HG02973 (cell line): ENCODE data around the gene AHCTF1.

Source experiments
- ATAC-seq: cut with Tn5 transposase; IDR thresholded peaks from one replicate; pipeline ENCODE4 v1.9.1; 2021; ENCODE audit warnings: moderate library complexity; ENCODE audit not compliant: unreplicated experiment

The AHCTF1 gene, protein sequence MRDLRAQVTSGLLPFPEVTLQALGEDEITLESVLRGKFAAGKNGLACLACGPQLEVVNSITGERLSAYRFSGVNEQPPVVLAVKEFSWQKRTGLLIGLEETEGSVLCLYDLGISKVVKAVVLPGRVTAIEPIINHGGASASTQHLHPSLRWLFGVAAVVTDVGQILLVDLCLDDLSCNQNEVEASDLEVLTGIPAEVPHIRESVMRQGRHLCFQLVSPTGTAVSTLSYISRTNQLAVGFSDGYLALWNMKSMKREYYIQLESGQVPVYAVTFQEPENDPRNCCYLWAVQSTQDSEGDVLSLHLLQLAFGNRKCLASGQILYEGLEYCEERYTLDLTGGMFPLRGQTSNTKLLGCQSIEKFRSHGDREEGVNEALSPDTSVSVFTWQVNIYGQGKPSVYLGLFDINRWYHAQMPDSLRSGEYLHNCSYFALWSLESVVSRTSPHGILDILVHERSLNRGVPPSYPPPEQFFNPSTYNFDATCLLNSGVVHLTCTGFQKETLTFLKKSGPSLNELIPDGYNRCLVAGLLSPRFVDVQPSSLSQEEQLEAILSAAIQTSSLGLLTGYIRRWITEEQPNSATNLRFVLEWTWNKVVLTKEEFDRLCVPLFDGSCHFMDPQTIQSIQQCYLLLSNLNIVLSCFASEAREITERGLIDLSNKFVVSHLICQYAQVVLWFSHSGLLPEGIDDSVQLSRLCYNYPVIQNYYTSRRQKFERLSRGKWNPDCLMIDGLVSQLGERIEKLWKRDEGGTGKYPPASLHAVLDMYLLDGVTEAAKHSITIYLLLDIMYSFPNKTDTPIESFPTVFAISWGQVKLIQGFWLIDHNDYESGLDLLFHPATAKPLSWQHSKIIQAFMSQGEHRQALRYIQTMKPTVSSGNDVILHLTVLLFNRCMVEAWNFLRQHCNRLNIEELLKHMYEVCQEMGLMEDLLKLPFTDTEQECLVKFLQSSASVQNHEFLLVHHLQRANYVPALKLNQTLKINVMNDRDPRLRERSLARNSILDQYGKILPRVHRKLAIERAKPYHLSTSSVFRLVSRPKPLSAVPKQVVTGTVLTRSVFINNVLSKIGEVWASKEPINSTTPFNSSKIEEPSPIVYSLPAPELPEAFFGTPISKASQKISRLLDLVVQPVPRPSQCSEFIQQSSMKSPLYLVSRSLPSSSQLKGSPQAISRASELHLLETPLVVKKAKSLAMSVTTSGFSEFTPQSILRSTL (N-terminal part only)

DNA sequence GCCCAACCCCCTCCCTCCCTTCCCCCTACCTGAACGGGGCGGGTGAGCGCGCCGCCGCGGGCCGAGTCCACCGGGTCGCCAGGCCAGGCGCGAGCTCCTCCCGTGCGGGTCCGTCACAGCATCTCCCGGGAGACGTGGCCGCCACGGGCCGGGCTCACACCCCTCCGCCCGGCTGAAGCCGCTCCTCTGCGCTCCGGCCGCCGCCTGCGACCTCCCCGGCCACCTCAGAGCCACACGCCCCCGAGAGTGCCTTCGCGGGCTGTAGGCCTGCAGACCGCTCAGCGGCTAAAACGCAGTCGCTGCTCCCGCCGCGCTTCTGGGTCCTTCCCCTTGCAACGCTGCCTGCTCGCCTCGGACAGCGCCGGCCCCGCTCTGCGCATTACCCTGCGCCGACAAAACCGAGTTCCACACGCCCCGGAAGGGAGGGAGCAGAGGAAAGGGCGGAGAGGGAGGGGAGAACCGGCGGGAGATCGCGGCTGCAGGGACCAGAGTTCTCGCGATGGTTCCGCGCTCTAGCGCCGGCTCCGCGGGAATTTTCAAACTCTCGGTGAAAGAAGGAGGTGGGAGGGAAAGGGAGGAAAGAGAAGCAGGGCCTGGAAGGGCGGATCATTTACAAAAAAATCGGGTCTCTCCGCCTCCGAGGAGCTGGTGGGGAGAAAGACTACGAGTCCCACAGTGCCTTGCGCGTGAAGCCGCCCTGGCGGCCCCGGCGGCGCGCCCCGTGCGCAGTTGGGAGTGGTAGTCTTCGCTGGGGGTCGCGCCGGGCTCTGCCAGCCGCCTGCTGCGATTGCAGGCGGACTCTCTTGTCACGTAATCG lies at the start of gene AHCTF1:
TSS of gene AHCTF1 (minus strand) at position 400 of the 817 bp plus-strand sequence. CDS start 13,578 bp downstream, outside the sequence.
- peak; percentile 87 for ATAC-seq

DNA sequence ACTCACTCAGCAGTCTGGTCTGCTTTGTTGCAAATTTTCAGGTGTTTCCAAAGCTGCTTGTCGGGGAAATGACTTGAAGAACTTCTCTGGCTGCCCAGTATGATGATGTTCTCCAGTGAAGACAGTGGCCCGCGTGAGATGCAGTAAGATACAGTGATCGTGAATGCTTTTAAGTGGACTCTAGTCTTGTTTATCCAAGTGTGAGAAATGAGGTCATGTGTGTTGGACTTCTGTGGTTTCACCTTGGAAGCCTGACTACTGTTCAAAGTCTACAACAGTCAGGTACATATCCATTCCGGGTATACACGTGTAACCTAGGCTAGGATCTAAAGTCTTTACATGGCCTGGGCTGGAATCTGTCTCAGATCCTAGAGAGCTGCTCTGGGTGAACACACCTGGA lies 47.0 kb upstream of the AHCTF1 start:
- no peak for ATAC-seq

DNA sequence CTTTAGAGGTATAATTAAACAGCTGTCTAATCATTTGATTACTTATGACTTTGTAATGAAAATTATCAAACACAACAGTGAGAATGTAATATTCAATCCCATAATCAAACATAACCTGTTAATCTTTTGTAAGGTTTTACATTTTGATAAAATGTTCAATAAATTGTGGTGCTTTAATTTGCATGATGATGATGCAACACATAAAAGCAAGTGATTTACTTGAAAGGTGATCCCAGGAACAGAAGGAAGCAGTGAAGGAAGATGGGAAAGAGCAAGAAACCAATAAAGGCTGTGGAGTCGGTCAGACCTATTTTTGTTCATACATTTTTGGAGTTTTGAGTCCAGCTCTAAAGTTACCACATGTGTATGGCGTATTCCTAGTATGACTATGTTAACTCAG lies 46.5 kb upstream of the AHCTF1 start:
- no peak for ATAC-seq

DNA sequence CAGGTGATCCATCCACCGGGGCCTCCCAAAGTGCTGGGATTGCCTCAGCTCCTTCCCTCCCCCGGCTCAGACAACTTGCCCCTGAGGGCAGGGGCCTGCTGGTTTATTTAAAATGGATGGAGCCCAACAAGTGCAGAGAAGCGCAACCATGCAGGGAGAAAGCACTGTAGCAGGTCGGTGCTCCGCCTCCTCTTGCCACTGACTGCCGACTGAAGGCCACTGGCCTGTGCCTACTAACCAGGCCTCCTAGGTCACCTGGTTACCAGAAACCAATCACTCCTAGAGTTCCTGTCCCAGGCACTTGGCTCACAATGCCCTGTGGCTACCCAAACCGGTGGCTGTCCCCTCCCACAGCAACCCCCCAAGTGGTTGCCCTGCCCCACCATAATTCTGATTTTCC lies 40.2 kb upstream of the AHCTF1 start:
- ATAC-seq: no peak

DNA sequence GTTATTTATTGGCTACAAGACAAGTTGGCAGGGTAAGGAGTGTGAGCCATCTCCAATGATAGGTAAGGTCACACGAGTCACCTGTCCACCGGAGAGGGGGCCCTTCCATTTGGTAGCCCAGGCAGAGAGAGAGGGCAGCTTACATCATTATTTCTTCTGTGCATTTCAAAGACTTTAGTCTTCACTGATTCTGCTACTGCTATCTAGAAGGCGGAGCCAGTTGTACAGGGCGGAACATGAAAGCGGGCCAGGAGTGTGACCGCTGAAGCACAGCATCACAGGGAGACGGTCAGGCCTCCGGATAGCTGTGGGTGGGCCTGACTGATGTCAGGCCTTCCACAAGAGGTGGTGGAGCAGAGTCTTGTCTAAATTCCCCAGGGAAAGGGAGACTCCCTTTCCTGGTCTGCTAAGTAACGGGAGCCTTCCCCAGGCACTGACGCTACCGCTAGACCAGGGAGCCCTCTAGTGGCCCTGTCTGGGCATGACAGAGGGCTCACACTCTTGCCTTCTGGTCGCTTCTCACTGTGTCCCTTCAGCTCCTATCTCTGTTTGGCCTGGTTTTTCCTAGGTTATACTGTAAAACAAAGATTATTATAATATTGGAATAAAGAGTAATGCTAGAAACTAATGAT lies 39.5 kb upstream of the AHCTF1 start:
- no peak for ATAC-seq

DNA sequence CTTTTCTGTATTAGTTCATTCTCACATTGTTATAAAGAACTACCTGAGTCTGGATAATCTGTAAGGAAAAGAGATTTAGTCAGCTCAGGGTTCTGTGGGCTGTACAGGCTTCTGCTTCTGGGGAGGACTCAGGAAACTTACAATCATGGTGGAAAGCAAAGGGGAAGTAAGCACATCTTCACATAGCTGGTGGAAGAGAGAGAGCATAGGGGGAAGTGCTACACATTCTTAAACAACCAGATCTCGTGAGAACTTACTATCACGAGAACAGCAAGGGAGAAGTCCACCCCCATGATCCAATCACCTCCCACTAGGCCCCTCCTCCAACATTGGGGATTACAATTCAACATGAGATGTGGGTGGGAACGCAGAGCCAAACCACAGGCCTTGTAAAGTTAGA lies 37.9 kb upstream of the AHCTF1 start:
- ATAC-seq: no peak

DNA sequence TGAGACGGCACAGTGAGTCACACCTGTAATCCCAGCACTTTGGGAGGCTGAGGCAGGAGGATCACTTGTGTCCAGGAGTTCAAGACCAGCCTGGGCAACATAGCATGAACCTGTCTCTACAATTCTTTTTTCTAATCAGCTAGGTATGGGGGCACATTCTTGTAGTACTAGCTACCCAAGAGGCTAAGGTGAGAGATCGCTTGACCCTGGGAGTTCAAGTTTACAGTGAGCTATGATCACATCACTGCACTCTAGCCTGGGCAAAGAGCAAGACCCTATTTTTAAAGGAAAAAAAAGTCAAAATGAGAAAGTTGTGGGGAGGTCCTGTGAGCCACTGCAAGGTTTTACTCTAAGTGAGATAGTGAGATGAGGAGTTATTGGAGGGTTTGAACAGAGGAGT lies 34.8 kb upstream of the AHCTF1 start:
- no peak for ATAC-seq

DNA sequence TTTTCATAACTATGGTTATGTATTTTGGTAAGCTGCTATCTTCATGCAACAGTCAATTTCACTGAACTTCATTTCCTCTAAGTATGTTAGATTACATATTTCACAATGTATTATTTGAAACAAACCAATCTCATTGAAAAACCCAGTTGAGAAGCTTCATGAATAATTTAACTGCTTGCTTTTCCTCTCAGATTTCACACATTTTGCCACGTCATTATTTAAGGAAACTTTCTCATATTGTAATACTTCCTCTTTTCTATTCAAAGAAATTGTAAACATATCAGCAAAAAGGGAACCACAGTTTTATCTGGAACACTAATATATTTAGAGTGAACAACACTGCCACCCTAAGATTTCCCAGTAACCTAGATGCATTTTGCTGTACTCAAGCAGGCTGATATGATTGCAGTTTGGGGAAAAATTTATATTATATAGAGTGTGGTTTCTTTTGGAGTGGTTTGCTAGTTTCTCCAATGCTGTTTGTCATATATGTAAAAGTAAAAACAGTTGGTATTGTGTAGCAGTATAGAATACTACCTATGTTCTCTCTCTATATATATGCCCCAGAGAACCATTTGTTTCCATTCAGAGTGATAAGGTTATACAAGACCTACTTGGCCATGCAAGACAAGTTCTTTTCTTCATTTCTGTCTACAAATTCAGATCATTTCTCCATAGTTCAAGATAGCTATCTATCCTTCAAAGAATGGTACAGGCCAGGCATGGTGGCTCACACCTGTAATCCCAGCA lies 28.4 kb upstream of the AHCTF1 start:
- ATAC-seq: peak; percentile 61

DNA sequence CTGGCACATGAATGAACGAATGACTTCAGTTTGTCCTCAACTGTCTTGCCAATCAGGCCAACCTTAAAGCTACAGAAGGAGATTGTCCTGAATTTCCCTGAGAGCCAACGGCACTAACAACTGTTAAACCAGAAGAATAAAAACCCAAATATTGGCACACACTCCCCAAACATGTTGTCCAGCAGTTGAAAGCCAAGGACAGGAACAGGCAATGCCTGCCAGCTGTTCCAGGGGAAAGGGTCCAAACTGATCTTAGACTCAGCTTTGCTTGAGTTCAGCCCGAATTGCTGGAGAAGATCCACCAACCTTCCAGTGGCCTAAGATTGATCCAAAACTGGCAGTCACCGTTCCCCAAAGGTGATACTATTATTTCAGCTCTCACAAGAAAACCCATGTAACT lies 22.4 kb upstream of the AHCTF1 start:
- no peak for ATAC-seq

DNA sequence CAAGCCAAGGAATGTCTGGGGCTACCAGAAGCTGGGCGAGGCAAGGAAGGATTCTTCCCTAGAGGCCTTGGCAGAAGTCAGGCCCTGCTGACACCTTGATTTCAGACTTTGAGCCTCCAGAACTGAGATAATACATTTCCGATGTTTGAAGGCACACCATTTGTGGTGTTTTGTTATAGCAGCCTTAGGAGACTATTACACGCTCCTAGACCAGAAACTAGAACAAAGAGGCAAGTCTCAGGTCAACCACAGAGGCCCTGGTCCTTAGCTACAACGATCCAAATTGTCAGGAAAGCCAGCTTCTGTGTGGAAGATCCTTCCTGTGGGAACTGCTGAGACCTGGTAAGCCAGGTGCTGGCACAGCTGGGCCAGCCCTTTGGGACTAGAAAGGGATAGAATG lies 19.7 kb upstream of the AHCTF1 start:
- no peak for ATAC-seq

DNA sequence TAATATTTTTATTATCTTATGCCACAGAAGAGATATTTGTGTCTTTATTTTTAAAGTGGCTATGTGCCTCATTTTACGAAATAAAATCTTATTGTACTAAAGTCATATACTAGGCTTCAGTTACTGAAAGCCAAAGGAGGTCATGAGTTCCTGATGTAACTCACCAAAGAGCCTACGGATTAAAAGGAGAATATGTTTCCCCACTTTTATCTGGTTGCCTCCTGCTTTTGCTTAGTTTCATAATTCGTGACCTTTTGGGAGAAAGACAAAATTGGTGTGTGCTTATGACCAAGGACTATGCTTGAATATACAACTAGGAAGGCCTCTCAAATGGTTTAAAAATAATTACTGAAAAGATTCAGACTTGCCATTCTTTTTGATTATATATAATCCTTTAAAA lies 18.2 kb upstream of the AHCTF1 start:
- ATAC-seq: no peak

DNA sequence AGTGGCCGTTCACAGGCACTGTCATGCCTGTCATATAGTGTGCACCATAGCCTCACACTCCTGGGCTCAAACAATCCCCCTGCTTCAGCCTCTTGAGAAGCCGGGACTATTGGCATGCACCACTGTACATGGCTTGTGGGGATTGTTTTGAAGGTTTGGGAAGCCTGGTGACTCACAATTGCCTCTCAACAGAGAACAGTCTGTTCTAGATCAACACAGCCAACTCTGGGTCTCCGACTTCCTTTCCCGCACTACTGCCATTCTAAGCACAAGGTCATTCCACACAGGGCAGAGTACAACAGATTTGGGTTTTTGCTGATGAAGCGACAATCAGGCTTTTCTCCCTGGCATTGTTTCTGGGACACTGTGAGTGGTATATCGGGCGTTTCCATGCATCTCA lies 15.5 kb upstream of the AHCTF1 start:
- no peak for ATAC-seq

DNA sequence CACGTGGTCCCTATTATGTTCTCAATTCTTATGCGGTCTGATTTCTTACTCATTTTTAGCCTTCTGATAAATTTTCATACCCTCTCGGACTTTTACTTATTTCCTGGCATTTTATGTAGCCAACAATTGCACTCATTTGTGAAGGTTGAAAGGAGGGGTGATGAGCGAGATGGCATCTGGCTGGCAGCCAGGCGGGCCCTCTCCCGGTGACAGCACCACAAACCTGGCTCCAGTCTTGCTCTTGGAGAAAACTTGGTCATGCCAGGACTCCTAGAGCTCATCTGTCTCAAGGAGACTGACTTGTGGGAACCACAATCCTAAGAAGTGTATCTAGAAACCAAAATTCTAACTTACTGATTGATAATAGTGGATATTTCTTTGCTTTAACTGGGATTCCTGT lies 14.6 kb upstream of the AHCTF1 start:
- no peak for ATAC-seq

DNA sequence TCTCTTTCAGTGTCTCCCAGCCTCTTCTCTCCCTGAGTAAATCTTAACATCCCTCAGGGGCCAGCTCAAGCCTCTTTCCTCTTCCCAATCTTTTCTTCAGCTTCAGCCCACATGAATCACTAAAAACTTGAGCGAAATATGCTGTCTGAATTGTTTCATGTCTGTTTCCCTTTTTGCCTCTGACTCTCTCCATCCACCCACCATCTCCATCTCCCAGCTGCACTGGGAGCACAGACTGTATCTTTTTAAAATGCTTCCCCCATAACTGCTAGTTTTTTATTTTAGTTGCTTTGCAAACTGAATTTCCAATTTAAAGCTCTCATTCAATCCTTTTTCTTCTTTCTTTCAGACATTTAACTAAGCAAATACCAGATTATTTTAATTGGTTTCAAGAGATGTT lies 3.0 kb upstream of the AHCTF1 start:
- ATAC-seq: no peak

DNA sequence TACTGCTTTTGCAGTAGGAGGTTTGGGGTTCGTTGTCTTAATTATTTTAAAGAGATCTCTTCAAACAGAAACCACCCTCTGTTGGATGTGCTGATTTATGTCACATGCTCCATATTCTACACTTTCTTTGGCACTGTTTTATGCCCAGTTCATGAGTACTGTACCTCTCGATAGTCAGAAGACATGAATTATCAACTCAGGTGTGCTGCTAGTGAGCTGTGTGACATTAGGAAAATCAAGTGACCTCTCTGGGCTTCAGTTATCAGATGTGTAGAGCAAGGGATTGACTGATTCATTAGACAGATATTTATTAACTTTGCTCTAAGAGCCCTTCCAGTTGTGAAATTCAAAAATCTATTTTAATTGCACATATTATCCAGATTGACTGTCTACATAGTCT lies 2.1 kb upstream of the AHCTF1 start:
- no peak for ATAC-seq

DNA sequence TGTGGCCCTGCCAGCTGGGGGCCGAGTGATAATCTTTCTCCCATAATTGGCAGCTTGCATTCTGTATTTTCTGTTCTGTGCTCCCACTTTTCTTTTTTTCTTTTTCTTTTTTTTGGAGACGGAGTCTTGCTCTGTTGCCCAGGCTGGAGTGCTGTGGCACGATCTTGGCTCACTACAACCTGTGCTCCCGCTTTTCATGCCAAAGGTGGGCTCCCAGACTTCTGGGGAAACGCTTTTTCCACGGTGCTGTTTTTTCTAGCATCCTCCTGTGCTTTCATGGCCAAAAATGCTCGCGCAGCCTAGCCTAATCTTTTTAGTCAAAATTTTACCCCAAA lies 585 bp upstream of the AHCTF1 start:
- ATAC-seq: no peak

DNA sequence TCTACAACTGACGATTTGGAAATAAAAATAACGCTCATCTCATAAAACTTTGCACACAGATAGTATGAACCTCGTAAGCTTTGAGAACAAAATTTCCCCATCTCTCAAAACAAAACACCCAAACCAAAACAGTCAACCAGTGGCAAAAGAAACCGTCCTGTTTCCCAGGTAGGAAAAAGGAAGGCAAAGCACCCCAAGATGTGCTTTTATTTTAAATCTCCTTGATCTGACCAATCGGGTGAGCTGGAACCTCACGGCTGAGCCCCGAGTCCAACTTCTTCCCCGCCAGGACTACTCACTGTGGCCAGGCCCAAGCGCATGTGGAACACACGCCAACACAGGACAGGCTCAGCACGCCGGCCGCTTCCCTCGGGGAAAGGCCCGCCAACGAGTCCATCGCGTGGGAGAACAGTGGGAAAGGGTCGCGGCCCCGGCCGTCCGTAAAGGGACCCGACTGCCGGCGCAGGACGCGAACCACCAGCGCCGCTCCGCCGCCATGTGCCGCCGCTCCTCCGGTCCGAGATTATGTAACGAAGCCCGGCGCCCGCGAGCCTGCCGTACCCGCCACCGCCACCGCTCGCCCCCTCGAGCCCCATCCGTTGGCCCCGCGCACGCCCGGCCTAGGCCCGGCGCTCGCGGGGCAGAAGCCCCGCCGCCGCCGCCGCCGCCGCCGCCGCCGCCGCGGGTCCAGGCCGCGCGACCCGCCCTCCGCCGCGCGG lies 759 bp downstream of the AHCTF1 start:
- ATAC-seq: peak; percentile 35

DNA sequence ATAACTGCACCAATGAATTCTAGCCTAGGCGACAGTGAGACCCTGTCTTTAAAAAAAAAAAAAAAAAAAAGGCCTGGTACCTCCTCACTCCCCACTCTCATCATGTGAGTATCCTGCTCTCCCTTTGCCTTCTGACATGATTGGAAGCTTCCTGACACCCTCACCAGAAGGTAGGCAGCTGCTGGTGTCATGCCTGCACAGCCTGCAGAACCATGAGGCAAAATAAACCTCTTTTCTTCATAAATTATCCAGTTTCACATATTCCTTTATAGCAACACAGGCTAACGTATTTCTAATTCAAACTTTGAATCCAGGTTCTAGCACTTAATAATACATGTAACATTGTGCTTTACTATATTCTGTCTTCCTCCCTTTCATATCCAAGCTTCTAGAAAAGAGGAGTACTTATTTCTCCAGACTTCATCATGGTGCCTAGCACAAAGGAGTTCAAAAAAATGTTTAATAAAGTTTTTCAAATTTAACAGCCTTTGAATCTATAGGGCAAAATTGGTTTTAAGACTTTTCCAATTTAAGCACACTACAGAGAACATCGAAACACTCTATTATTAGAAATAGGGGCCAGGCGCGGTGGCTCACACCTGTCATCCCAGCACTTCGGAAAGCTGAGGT lies 5.6 kb downstream of the AHCTF1 start:
- ATAC-seq: no peak
